ENCODE measurements around the gene NFIB.

Gene NFIB

GRCh38 chr9:14218253-14218652 is 95.7 kb downstream of the NFIB start:
- DNase-seq (ENCODE audit: low read depth in 1 of 2, low spot score in 1 of 2), result no peak

GRCh38 chr9:14216612-14217194 is 97.2 kb downstream of the NFIB start:
- DNase-seq (ENCODE audit: low read depth in 1 of 2, low spot score in 1 of 2), result no peak

GRCh38 chr9:14215614-14216013 is 98.3 kb downstream of the NFIB start:
- DNase-seq (ENCODE audit: low read depth in 1 of 2, low spot score in 1 of 2), result no peak

- DNase-seq (ENCODE audit: low read depth in 1 of 2, low spot score in 1 of 2), result no peak
These were observed 99.2 kb downstream of the NFIB start for GRCh38 chr9:14214693-14215092.

- no peak for DNase-seq (ENCODE audit: low read depth in 1 of 2, low spot score in 1 of 2)
These were observed 99.8 kb downstream of the NFIB start for GRCh38 chr9:14214065-14214684.

GRCh38 chr9:14213504-14213903 is 100.4 kb downstream of the NFIB start:
- DNase-seq (ENCODE audit: low read depth in 1 of 2, low spot score in 1 of 2), result no peak

- DNase-seq (ENCODE audit: low read depth in 1 of 2, low spot score in 1 of 2), result no peak
These were observed 101.1 kb downstream of the NFIB start for GRCh38 chr9:14212697-14213420.

GRCh38 chr9:14212077-14212476 is 101.9 kb downstream of the NFIB start:
- no peak for DNase-seq (ENCODE audit: low read depth in 1 of 2, low spot score in 1 of 2)

GRCh38 chr9:14211564-14211963 is 102.4 kb downstream of the NFIB start:
- DNase-seq (ENCODE audit: low read depth in 1 of 2, low spot score in 1 of 2), result no peak

GRCh38 chr9:14210428-14210827 is 103.5 kb downstream of the NFIB start:
- DNase-seq (ENCODE audit: low read depth in 1 of 2, low spot score in 1 of 2), result no peak

GRCh38 chr9:14209399-14210345 is 104.3 kb downstream of the NFIB start:
- DNase-seq (ENCODE audit: low read depth in 1 of 2, low spot score in 1 of 2), result no peak

- no peak for DNase-seq (ENCODE audit: low read depth in 1 of 2, low spot score in 1 of 2)
These were observed 106.5 kb downstream of the NFIB start for GRCh38 chr9:14207352-14207995.

- no peak for DNase-seq (ENCODE audit: low read depth in 1 of 2, low spot score in 1 of 2)
These were observed 108.5 kb downstream of the NFIB start for GRCh38 chr9:14205463-14205862.

- DNase-seq (ENCODE audit: low read depth in 1 of 2, low spot score in 1 of 2), result no peak
These were observed 110.4 kb downstream of the NFIB start for GRCh38 chr9:14203356-14204056.

- DNase-seq (ENCODE audit: low read depth in 1 of 2, low spot score in 1 of 2), result no peak
These were observed 115.0 kb downstream of the NFIB start for GRCh38 chr9:14198841-14199455.

- DNase-seq (ENCODE audit: low read depth in 1 of 2, low spot score in 1 of 2), result no peak
These were observed 115.7 kb downstream of the NFIB start for GRCh38 chr9:14198047-14198840.

GRCh38 chr9:14197325-14197858 is 116.5 kb downstream of the NFIB start:
- no peak for DNase-seq (ENCODE audit: low read depth in 1 of 2, low spot score in 1 of 2)

GRCh38 chr9:14193328-14193990 is 120.5 kb downstream of the NFIB start:
- no peak for DNase-seq (ENCODE audit: low read depth in 1 of 2, low spot score in 1 of 2)

All from stimulated activated CD4-positive, alpha-beta T cell treated with anti-CD3 and anti-CD28 coated beads, Interleukin-15, amount 100 ng/mL, for 1 hour (primary cell).